Stimulated activated naive B cell treated with anti-CD40 and anti-IgM and Interleukin-4, amounts not matched to agents 10 μg/mL and 1 μg/mL and 100 μg/mL, for 72 hours (primary cell): ENCODE measurements around the gene PSMG2.

Experiments
- ATAC-seq, 2 donors: fragments of 150-1000 bp; cut with Tn5 transposase; replicated peaks; 2 replicates each; pipeline ENCODE4 v1.10.0; 2021; ENCODE audit warnings: moderate library complexity in 1 of 2
- DNase-seq: peaks from one replicate; pipeline ENCODE4 v3.0.0; 2021
- H3K27ac Mint-ChIP-seq: one replicate; pipeline ENCODE4 v1.8.0; 2022; ENCODE audit warnings: mild to moderate bottlenecking, mixed read lengths
- H3K27me3 Mint-ChIP-seq, 2 donors: one replicate each; pipeline ENCODE4 v1.8.0; 2022; ENCODE audit warnings: mixed read lengths in 2 of 2
- H3K36me3 Mint-ChIP-seq, 2 donors: one replicate each; pipeline ENCODE4 v1.8.0; 2022; ENCODE audit warnings: mixed read lengths in 2 of 2, mild to moderate bottlenecking in 1 of 2
- H3K4me1 Mint-ChIP-seq, 2 donors: one replicate each; pipeline ENCODE4 v1.8.0; 2022; ENCODE audit warnings: mixed read lengths in 2 of 2, mild to moderate bottlenecking in 1 of 2
- H3K4me3 Mint-ChIP-seq, 2 donors: one replicate each; pipeline ENCODE4 v1.8.0; 2022; ENCODE audit warnings: mild to moderate bottlenecking in 2 of 2, mixed read lengths in 2 of 2, moderate library complexity in 1 of 2
- H3K9me3 Mint-ChIP-seq, 2 donors: one replicate each; pipeline ENCODE4 v1.8.0; 2022; ENCODE audit warnings: mixed read lengths in 2 of 2, mild to moderate bottlenecking in 1 of 2

Gene PSMG2

GRCh38 chr18:12694032-12694431 lies 8.8 kb upstream of the PSMG2 start:
- peaks cover 5 to 6% of the 10 kb centered on the region in 2 donors for H3K4me1 Mint-ChIP-seq
- DNase-seq (no peak), ATAC-seq (no peak)
- H3K36me3 Mint-ChIP-seq: peaks cover 15 to 18% of the 10 kb centered on the region in 2 donors
- no peaks in the 10 kb centered on the region for H3K27me3 Mint-ChIP-seq
- no peak overlapping the region for H3K4me3 Mint-ChIP-seq
- no peak overlapping the region for H3K27ac Mint-ChIP-seq
- no peaks in the 10 kb centered on the region for H3K9me3 Mint-ChIP-seq

GRCh38 chr18:12699747-12700146 lies 3.1 kb upstream of the PSMG2 start:
- Mint-ChIP-seq H3K4me3 (no peak overlapping the region), H3K4me1 (peaks cover 15 to 32% of the 10 kb centered on the region in 2 donors), H3K27ac (no peak overlapping the region), H3K36me3 (peaks cover 5 to 11% of the 10 kb centered on the region in 2 donors), H3K27me3 (no peaks in the 10 kb centered on the region), H3K9me3 (no peaks in the 10 kb centered on the region)
- ATAC-seq (no peak), DNase-seq (no peak)

- H3K36me3 Mint-ChIP-seq: peaks cover 5 to 12% of the 10 kb centered on the region in 2 donors
- no peak overlapping the region for H3K27ac Mint-ChIP-seq
- no peaks in the 10 kb centered on the region for H3K27me3 Mint-ChIP-seq
- ATAC-seq (no peak), DNase-seq (no peak)
- no peaks in the 10 kb centered on the region for H3K9me3 Mint-ChIP-seq
- peaks cover 21 to 46% of the 10 kb centered on the region in 2 donors for H3K4me1 Mint-ChIP-seq
- H3K4me3 Mint-ChIP-seq: peak overlapping the region in 1 of 2 donors; percentile 100
Measured at GRCh38 chr18:12701161-12701560, 1.7 kb upstream of the PSMG2 start.

GRCh38 chr18:12703096-12703567 lies 290 bp downstream of the PSMG2 start:
- Mint-ChIP-seq H3K36me3 (peaks cover 17 to 20% of the 10 kb centered on the region in 2 donors), H3K9me3 (no peaks in the 10 kb centered on the region), H3K27me3 (no peaks in the 10 kb centered on the region), H3K27ac (peak overlapping the region; percentile 100), H3K4me3 (peak overlapping the region; percentile 88 to 100), H3K4me1 (peaks cover 22 to 46% of the 10 kb centered on the region in 2 donors)
- ATAC-seq: peak in 1 of 2 donors; percentile 56
- no peak for DNase-seq

GRCh38 chr18:12703664-12704063 lies 822 bp downstream of the PSMG2 start:
- H3K27ac Mint-ChIP-seq: peak overlapping the region; percentile 100
- no peaks in the 10 kb centered on the region for H3K27me3 Mint-ChIP-seq
- H3K9me3 Mint-ChIP-seq: no peaks in the 10 kb centered on the region
- H3K36me3 Mint-ChIP-seq: peaks cover 17% of the 10 kb centered on the region in 2 donors
- DNase-seq (no peak), ATAC-seq (no peak)
- peaks cover 22 to 46% of the 10 kb centered on the region in 2 donors for H3K4me1 Mint-ChIP-seq
- H3K4me3 Mint-ChIP-seq: peak overlapping the region; percentile 88 to 100

GRCh38 chr18:12711446-12711845 lies 8.6 kb downstream of the PSMG2 start:
- Mint-ChIP-seq H3K4me3 (no peak overlapping the region), H3K36me3 (peaks cover 27 to 29% of the 10 kb centered on the region in 2 donors), H3K9me3 (no peaks in the 10 kb centered on the region), H3K27me3 (no peaks in the 10 kb centered on the region), H3K4me1 (peaks cover 0 to 5% of the 10 kb centered on the region in 2 donors), H3K27ac (no peak overlapping the region)
- ATAC-seq: no peak
- no peak for DNase-seq

GRCh38 chr18:12721495-12722275 lies 18.8 kb downstream of the PSMG2 start:
- H3K4me1 Mint-ChIP-seq: peaks cover 0 to 2% of the 10 kb centered on the region in 2 donors
- no peak overlapping the region for H3K27ac Mint-ChIP-seq
- DNase-seq: no peak
- H3K4me3 Mint-ChIP-seq: no peak overlapping the region
- peaks cover 24 to 46% of the 10 kb centered on the region in 2 donors for H3K36me3 Mint-ChIP-seq
- no peaks in the 10 kb centered on the region for H3K9me3 Mint-ChIP-seq
- no peaks in the 10 kb centered on the region for H3K27me3 Mint-ChIP-seq
- no peak for ATAC-seq

GRCh38 chr18:12722731-12723130 lies 19.9 kb downstream of the PSMG2 start:
- Mint-ChIP-seq H3K27ac (no peak overlapping the region), H3K9me3 (no peaks in the 10 kb centered on the region), H3K36me3 (peaks cover 19 to 46% of the 10 kb centered on the region in 2 donors)

GRCh38 chr18:12726331-12726730 lies 23.5 kb downstream of the PSMG2 start:
- ATAC-seq (no peak), DNase-seq (no peak)
- H3K36me3 Mint-ChIP-seq: peaks cover 15 to 33% of the 10 kb centered on the region in 2 donors
- peaks cover 2 to 5% of the 10 kb centered on the region in 2 donors for H3K4me1 Mint-ChIP-seq
- peaks cover 0 to 5% of the 10 kb centered on the region in 2 donors for H3K9me3 Mint-ChIP-seq
- peak overlapping the region; percentile 47 for H3K27ac Mint-ChIP-seq
- no peaks in the 10 kb centered on the region for H3K27me3 Mint-ChIP-seq
- no peak overlapping the region for H3K4me3 Mint-ChIP-seq

More at GRCh38 chr18:12722731-12723130, 19.9 kb downstream of the PSMG2 start:
- Mint-ChIP-seq H3K4me1 (peaks cover 2 to 5% of the 10 kb centered on the region in 2 donors), H3K4me3 (no peak overlapping the region), H3K27me3 (no peaks in the 10 kb centered on the region)
- ATAC-seq (no peak), DNase-seq (no peak)

- no peak overlapping the region for H3K4me3 Mint-ChIP-seq
- H3K27ac Mint-ChIP-seq: peak overlapping the region; percentile 47
- ATAC-seq: peak; percentile 63 to 70
- H3K4me1 Mint-ChIP-seq: peaks cover 2 to 5% of the 10 kb centered on the region in 2 donors
- peak; percentile 26 for DNase-seq
- peaks cover 12 to 30% of the 10 kb centered on the region in 2 donors for H3K36me3 Mint-ChIP-seq
- peaks cover 0 to 5% of the 10 kb centered on the region in 2 donors for H3K9me3 Mint-ChIP-seq
- no peaks in the 10 kb centered on the region for H3K27me3 Mint-ChIP-seq
Measured at GRCh38 chr18:12726774-12727550, 24.1 kb downstream of the PSMG2 start.

- no peaks in the 10 kb centered on the region for H3K36me3 Mint-ChIP-seq
- H3K27me3 Mint-ChIP-seq: no peaks in the 10 kb centered on the region
- no peaks in the 10 kb centered on the region for H3K4me1 Mint-ChIP-seq
- no peaks in the 10 kb centered on the region for H3K9me3 Mint-ChIP-seq
- H3K27ac Mint-ChIP-seq: no peak overlapping the region
- no peak for ATAC-seq
- no peak for DNase-seq
- H3K4me3 Mint-ChIP-seq: no peak overlapping the region
Measured at GRCh38 chr18:12737243-12737902, 34.5 kb downstream of the PSMG2 start.

- Mint-ChIP-seq H3K27ac (no peak overlapping the region), H3K36me3 (no peaks in the 10 kb centered on the region), H3K27me3 (no peaks in the 10 kb centered on the region), H3K4me3 (no peak overlapping the region), H3K9me3 (no peaks in the 10 kb centered on the region), H3K4me1 (no peaks in the 10 kb centered on the region)
- ATAC-seq (no peak), DNase-seq (no peak)
Measured at GRCh38 chr18:12741351-12741750, 38.5 kb downstream of the PSMG2 start.

- H3K4me1 Mint-ChIP-seq: no peaks in the 10 kb centered on the region
- H3K27ac Mint-ChIP-seq: no peak overlapping the region
- DNase-seq (no peak), ATAC-seq (no peak)
- no peaks in the 10 kb centered on the region for H3K27me3 Mint-ChIP-seq
- no peak overlapping the region for H3K4me3 Mint-ChIP-seq
- no peaks in the 10 kb centered on the region for H3K9me3 Mint-ChIP-seq
- H3K36me3 Mint-ChIP-seq: no peaks in the 10 kb centered on the region
Measured at GRCh38 chr18:12742453-12742852, 39.6 kb downstream of the PSMG2 start.

- Mint-ChIP-seq H3K4me3 (no peak overlapping the region), H3K9me3 (no peaks in the 10 kb centered on the region), H3K27ac (no peak overlapping the region), H3K27me3 (peaks cover 2% of the 10 kb centered on the region in 2 donors), H3K4me1 (peaks cover 2 to 3% of the 10 kb centered on the region in 2 donors), H3K36me3 (no peaks in the 10 kb centered on the region)
- ATAC-seq (peak; percentile 60 to 70), DNase-seq (no peak)
Measured at GRCh38 chr18:12744103-12744502, 41.3 kb downstream of the PSMG2 start.
